BE2C (cell line): ENCODE data around the gene CABCOCO1. TPM values are rescaled to one million over a fixed set of nuclear protein-coding genes. Genes with fewer than 3 reads are reported as not detected.

Experiments
- DNase-seq: peaks from one replicate; pipeline ENCODE4 v3.0.0-alpha.2; 2020
- H3K27me3 ChIP-seq: fragments of 250-450 bp; sonication (Bioruptor Pico); 2 replicates; pipeline ENCODE4 v1.5.1; 2020; ENCODE audit warnings: mild to moderate bottlenecking
- H3K36me3 ChIP-seq: fragments of 250-450 bp; sonication (Bioruptor Pico); 2 replicates; pipeline ENCODE4 v1.5.1; 2020; ENCODE audit warnings: mild to moderate bottlenecking
- H3K4me1 ChIP-seq: fragments of 250-450 bp; sonication (Bioruptor Pico); 2 replicates; pipeline ENCODE4 v1.5.1; 2020
- H3K4me3 ChIP-seq: 2 replicates; pipeline ENCODE4 v1.5.1; 2011; ENCODE audit warnings: low read depth, low read length
- H3K9me3 ChIP-seq: fragments of 250-450 bp; sonication (Bioruptor Pico); 2 replicates; pipeline ENCODE4 v1.5.1; 2020
- polyA plus RNA-seq: library from polyadenylated mRNA; unstranded; fragments of >200 nt; gene quantifications from one replicate; pipeline ENCODE4 v1.2.1, GENCODE V29; 2012; ENCODE audit warnings: low read depth, missing spikeins; ENCODE audit not compliant: insufficient read length, insufficient read depth
- TF ChIP-seq, protein P1 (sequence below): IDR thresholded peaks from 2 replicates; pipeline ENCODE4 v1.5.1; 2012; ENCODE audit warnings: mild to moderate bottlenecking, low read depth, low read length

Gene CABCOCO1, protein sequence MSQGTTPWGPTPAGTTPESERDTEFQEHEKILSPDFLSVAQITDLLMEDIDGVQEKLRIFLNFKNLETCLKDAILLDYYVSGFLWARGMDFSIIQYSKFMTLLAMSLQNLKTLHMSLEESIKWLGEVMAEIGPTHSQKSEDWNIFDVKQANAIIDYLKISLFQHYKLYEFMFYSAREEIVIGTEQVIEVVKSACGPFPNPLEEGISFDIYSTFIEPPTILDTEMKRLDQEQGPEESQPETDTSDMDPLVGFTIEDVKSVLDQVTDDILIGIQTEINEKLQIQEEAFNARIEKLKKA
- not detected for polyA plus RNA-seq

DNA sequence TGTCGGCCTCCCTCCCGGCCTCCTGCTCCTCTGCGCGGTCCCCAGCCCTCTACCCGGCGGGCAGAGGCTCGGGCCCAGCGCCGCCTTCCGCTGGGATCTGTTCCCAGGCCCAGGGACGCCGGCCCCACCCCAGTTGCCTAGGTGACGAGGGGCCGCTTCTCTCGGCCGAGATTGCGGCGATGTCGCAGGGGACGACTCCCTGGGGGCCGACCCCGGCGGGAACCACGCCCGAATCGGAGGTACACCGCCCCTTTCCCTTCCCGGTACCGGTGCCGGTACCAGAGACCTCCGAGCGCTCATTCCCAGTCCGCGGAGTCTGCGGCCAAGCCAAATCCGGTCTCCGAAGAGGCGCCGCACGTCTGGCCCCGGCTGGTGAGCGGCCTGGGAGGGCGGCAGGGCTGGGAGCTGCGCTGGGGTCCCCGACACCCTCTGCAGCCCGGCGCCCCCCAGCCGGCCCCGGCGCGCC lies at the start of gene CABCOCO1:
Gene CABCOCO1 (plus strand): TSS at position 136 of the 466 bp plus-strand sequence. CDS start 44 bp downstream, at position 180.
- Histone ChIP-seq H3K36me3 (no peaks in the 10 kb centered on the region), H3K4me1 (no peaks in the 10 kb centered on the region), H3K9me3 (no peaks in the 10 kb centered on the region), H3K4me3 (no peak within 1 kb of the TSS), H3K27me3 (no peaks in the 10 kb centered on the region)
- TF ChIP-seq, protein P1, sequence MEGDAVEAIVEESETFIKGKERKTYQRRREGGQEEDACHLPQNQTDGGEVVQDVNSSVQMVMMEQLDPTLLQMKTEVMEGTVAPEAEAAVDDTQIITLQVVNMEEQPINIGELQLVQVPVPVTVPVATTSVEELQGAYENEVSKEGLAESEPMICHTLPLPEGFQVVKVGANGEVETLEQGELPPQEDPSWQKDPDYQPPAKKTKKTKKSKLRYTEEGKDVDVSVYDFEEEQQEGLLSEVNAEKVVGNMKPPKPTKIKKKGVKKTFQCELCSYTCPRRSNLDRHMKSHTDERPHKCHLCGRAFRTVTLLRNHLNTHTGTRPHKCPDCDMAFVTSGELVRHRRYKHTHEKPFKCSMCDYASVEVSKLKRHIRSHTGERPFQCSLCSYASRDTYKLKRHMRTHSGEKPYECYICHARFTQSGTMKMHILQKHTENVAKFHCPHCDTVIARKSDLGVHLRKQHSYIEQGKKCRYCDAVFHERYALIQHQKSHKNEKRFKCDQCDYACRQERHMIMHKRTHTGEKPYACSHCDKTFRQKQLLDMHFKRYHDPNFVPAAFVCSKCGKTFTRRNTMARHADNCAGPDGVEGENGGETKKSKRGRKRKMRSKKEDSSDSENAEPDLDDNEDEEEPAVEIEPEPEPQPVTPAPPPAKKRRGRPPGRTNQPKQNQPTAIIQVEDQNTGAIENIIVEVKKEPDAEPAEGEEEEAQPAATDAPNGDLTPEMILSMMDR, result no peak
- no peak for DNase-seq

DNA sequence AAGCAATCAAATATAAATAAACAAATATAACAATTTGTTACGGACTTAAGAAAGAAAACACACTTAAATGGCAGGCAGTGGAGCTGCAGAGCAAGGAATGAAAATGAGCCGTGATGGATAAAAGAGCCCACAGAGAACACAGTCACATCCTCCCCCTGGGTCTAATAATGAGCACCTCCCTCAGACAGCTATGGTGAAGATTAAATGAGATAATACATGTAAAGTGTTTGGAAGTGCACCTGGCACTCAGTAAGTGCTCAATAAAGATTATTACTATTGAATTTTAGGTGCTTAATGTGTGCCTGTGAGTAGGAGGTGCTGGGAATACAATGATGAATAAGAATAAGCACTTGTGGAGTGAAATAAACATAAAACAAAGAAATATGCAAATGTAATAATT lies 49.1 kb upstream of the CABCOCO1 start:
- Histone ChIP-seq H3K36me3 (no peaks in the 10 kb centered on the region), H3K9me3 (no peaks in the 10 kb centered on the region), H3K27me3 (no peaks in the 10 kb centered on the region), H3K4me3 (no peak overlapping the region), H3K4me1 (no peaks in the 10 kb centered on the region)
- TF ChIP-seq, protein P1, result no peak
- no peak for DNase-seq

DNA sequence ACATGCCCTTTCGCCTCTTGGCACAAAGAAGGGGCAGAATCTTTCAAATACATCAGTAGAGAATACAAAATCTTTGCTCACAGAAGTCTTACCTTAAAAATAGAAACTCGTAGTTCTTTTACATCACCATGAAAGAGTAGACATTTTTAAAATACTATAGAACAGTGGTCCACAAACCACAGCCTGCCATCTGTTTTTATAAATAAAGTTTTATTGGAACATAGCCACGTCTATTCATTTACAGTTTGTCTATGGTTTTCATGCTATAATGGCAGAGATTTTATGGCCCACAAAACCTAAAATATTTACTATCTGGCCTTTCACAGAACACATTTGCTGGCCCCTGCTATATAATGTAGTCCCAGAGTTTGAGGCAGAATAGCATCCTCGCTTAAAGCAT lies 46.1 kb upstream of the CABCOCO1 start:
- DNase-seq, result no peak
- no peaks in the 10 kb centered on the region for H3K36me3 ChIP-seq
- no peaks in the 10 kb centered on the region for H3K4me1 ChIP-seq
- H3K4me3 ChIP-seq, result no peak overlapping the region
- no peaks in the 10 kb centered on the region for H3K9me3 ChIP-seq
- H3K27me3 ChIP-seq, result peaks cover 10% of the 10 kb centered on the region
- TF ChIP-seq, protein P1, result no peak

DNA sequence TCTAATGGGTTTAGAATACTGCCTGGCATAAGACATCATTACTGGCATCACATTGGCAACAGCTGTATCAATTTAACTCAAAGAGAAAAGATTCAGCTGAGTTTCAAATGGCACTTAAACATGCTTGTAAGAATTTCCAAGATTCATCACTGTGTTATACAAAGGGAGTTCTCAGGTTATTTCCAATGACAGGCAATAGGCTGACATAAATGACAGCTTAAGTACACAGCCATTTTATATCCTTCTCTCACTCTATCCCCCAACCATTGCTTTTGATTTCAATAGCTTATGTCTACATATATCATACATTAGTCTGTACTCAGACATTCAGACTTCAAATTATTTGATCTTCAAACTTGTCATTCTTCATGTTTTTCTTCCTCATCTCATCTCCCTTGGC lies 45.5 kb upstream of the CABCOCO1 start:
- TF ChIP-seq, protein P1, result no peak
- H3K27me3 ChIP-seq, result peaks cover 12% of the 10 kb centered on the region
- H3K4me3 ChIP-seq, result no peak overlapping the region
- no peaks in the 10 kb centered on the region for H3K9me3 ChIP-seq
- no peaks in the 10 kb centered on the region for H3K4me1 ChIP-seq
- DNase-seq, result no peak
- no peaks in the 10 kb centered on the region for H3K36me3 ChIP-seq

DNA sequence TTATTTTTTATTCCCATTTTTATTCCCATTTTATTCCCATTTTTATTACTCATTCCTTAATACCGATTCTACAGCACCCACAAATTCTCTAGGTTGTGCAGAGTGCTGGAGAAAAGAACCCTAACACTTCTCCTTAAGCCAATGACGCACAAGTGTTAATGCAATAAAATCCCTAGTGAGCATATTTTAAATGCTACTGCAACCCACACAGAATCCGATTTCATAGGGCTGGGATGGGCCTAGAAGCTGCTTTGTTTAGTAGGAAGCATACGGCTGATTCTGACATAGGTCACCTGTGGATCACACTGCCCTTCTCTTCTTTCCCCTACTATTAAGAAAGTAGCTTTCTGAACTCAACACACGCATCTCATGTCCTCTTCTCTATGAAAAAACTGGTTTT lies 45.1 kb upstream of the CABCOCO1 start:
- DNase-seq, result no peak
- H3K4me1 ChIP-seq, result no peaks in the 10 kb centered on the region
- peaks cover 13% of the 10 kb centered on the region for H3K27me3 ChIP-seq
- no peak overlapping the region for H3K4me3 ChIP-seq
- TF ChIP-seq, protein P1, result no peak
- no peaks in the 10 kb centered on the region for H3K36me3 ChIP-seq
- H3K9me3 ChIP-seq, result no peaks in the 10 kb centered on the region

DNA sequence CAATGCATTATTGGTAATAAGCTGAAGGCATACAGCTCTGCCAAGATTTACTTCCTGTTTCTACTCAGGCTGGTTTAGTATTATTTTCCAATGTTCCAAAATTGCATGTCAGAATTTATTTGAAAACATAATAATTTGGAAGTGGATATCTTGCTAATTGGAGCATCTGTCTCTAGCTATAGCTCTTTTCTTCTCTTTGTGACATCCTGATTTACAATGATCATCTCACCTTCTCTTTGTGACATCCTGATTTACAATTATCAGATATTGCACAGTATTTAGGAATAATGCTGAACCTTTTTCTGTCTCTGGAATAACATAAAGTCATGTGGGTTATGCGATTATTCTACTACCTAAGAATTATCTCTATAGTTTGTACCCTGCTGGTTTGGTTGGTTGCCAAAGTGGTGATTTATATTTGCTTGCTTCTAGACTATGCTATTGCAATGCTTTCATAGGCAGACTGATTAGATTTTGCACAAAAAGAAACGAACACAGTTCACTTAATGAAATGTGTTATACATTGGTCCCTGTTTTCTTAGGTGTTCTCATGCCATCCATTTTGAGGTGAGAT lies 44.3 kb upstream of the CABCOCO1 start:
- TF ChIP-seq, protein P1, result no peak
- no peaks in the 10 kb centered on the region for H3K9me3 ChIP-seq
- H3K4me1 ChIP-seq, result no peaks in the 10 kb centered on the region
- H3K27me3 ChIP-seq, result peaks cover 15% of the 10 kb centered on the region
- no peaks in the 10 kb centered on the region for H3K36me3 ChIP-seq
- no peak for DNase-seq
- no peak overlapping the region for H3K4me3 ChIP-seq
